ENCODE results near the gene NUDT5.
"Not testable (repeated sequence)": the region's sequence is repeated elsewhere in the genome, so short reads cannot be mapped to it uniquely, and the experiment has no call there.

NUDT5 gene

GRCh38 chr10:12179606-12180170 is 16.0 kb downstream of the NUDT5 start:
- no peak overlapping the region for H3K27ac ChIP-seq
- TF ChIP-seq, protein P1, sequence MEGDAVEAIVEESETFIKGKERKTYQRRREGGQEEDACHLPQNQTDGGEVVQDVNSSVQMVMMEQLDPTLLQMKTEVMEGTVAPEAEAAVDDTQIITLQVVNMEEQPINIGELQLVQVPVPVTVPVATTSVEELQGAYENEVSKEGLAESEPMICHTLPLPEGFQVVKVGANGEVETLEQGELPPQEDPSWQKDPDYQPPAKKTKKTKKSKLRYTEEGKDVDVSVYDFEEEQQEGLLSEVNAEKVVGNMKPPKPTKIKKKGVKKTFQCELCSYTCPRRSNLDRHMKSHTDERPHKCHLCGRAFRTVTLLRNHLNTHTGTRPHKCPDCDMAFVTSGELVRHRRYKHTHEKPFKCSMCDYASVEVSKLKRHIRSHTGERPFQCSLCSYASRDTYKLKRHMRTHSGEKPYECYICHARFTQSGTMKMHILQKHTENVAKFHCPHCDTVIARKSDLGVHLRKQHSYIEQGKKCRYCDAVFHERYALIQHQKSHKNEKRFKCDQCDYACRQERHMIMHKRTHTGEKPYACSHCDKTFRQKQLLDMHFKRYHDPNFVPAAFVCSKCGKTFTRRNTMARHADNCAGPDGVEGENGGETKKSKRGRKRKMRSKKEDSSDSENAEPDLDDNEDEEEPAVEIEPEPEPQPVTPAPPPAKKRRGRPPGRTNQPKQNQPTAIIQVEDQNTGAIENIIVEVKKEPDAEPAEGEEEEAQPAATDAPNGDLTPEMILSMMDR (conservative IDR thresholded peaks at IDR 0.05), result no peak
- TF ChIP-seq ZFX (IDR thresholded peaks at IDR 0.05), result no peak

GRCh38 chr10:12177642-12178041 is 18.0 kb downstream of the NUDT5 start:
- H3K27ac ChIP-seq, result no peak overlapping the region
- TF ChIP-seq ZFX (IDR thresholded peaks at IDR 0.05), result no peak
- TF ChIP-seq, protein P1 (conservative IDR thresholded peaks at IDR 0.05), result no peak

GRCh38 chr10:12171512-12171911 is 24.2 kb downstream of the NUDT5 start:
- H3K27ac ChIP-seq, result not testable (repeated sequence)

DNA sequence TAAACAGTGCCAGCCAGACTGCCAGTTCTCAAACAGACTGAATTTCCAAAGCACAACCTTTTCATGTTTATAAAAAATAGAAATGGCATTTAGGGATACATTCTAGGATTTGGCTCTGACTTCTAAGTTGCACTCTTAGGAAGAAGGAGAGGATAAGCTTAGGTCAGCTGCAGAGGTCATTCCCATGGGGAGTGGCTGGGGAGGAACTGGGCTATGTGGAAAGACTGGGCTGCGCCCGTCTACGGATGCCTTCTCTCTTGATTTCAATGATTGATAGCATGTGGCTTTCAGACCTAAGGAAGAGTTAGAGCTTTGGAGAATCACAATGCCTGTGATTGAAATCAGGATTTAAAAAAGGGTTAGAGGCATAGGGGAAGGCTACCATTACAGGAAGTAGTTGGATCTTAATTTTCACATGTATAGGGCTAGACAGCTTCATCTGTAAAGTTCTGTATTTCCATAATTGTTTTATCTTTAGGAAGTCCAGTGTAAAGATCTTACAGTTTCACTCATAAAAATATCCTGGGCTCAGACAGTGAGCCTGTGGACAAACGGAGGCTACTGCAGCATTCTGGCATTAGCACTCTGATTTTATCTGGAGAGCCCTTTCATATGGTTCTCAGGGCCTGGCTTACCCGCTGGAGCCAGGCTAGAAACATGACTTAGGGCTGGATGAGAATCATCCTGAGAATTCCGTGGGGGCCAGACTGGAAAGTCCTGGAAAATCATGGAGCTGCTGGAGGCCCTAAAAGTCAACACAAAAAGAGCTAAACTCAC is 29.5 kb downstream of the NUDT5 start:
- TF ChIP-seq, protein P1 (conservative IDR thresholded peaks at IDR 0.05), result no peak
- TF ChIP-seq ZFX (IDR thresholded peaks at IDR 0.05), result no peak
- H3K27ac ChIP-seq, result no peak overlapping the region

GRCh38 chr10:12165036-12165435 is 30.7 kb downstream of the NUDT5 start:
- TF ChIP-seq ZFX (IDR thresholded peaks at IDR 0.05), result no peak
- TF ChIP-seq, protein P1 (conservative IDR thresholded peaks at IDR 0.05), result no peak

GRCh38 chr10:12164085-12164484 is 31.6 kb downstream of the NUDT5 start:
- TF ChIP-seq, protein P1 (conservative IDR thresholded peaks at IDR 0.05), result no peak
- no peak for TF ChIP-seq ZFX (IDR thresholded peaks at IDR 0.05)
- H3K27ac ChIP-seq, result no peak overlapping the region

More at GRCh38 chr10:12165036-12165435, 30.7 kb downstream of the NUDT5 start:
- no peak overlapping the region for H3K27ac ChIP-seq

DNA sequence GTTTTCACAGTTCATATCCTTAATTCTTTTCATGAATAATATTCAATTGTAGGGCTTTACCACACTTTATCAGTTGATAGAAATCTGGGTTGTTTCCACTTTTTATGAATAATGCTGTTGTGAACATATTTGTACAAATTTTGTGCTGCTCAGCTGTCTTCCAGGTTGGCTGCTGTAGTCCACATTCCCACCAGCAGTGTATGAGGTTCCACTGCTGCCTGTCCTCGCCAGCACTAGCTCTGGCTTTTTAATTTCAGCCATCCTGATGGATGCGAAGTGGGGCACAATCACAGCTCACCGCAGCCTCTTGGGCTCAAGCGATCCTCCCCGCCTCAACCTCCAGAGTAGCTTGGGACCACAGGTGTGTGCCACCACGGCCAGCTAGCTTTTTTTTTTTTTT is 32.8 kb downstream of the NUDT5 start:
- H3K27ac ChIP-seq, result no peak overlapping the region
- no peak for TF ChIP-seq ZFX (IDR thresholded peaks at IDR 0.05)
- TF ChIP-seq, protein P1 (conservative IDR thresholded peaks at IDR 0.05), result no peak

All from C4-2B (cell line).